ENCODE data around the gene LRPAP1.
"Not testable (repeated sequence)": the region's sequence is repeated elsewhere in the genome, so short reads cannot be mapped to it uniquely, and the experiment has no call there.

LRPAP1 gene

GRCh38 chr4:3549694-3550001 lies 17.4 kb upstream of the LRPAP1 start:
- H4K20me1 ChIP-seq (ENCODE audit: insufficient read depth, low read length); H3K27me3 ChIP-seq (ENCODE audit: insufficient read depth, low read length); H3K9me2 ChIP-seq (ENCODE audit: low read depth, low read length); H3K4me1 ChIP-seq (ENCODE audit: insufficient read depth, low read length, severe bottlenecking); H2AFZ ChIP-seq (ENCODE audit: low read length); H3F3A ChIP-seq (ENCODE audit: insufficient read depth, low read length); H3K9ac ChIP-seq (ENCODE audit: low read length); H3K4me3 ChIP-seq (ENCODE audit: low read depth, low read length, poor library complexity, severe bottlenecking); H3K79me2 ChIP-seq (ENCODE audit: insufficient read depth, low read length); H3K27ac ChIP-seq (ENCODE audit: low read depth, low read length, poor library complexity, severe bottlenecking); H3K36me3 ChIP-seq (ENCODE audit: insufficient read depth, low read length); H3K4me2 ChIP-seq (ENCODE audit: low read length); H3K9me3 ChIP-seq (ENCODE audit: low read length): not testable (repeated sequence)

- H3K9ac ChIP-seq (ENCODE audit: low read length); H3K36me3 ChIP-seq (ENCODE audit: insufficient read depth, low read length); H3K27ac ChIP-seq (ENCODE audit: low read depth, low read length, poor library complexity, severe bottlenecking); H3K9me3 ChIP-seq (ENCODE audit: low read length); H2AFZ ChIP-seq (ENCODE audit: low read length); H3K27me3 ChIP-seq (ENCODE audit: insufficient read depth, low read length); H3K4me3 ChIP-seq (ENCODE audit: low read depth, low read length, poor library complexity, severe bottlenecking); H3K9me2 ChIP-seq (ENCODE audit: low read depth, low read length); H3K4me2 ChIP-seq (ENCODE audit: low read length); H3F3A ChIP-seq (ENCODE audit: insufficient read depth, low read length); H3K79me2 ChIP-seq (ENCODE audit: insufficient read depth, low read length); H3K4me1 ChIP-seq (ENCODE audit: insufficient read depth, low read length, severe bottlenecking); H4K20me1 ChIP-seq (ENCODE audit: insufficient read depth, low read length): not testable (repeated sequence)
These were observed 16.9 kb upstream of the LRPAP1 start for GRCh38 chr4:3548991-3549693.

- not testable (repeated sequence) for H2AFZ ChIP-seq (ENCODE audit: low read length); H3K36me3 ChIP-seq (ENCODE audit: insufficient read depth, low read length); H3K27me3 ChIP-seq (ENCODE audit: insufficient read depth, low read length); H3K9ac ChIP-seq (ENCODE audit: low read length); H3K4me3 ChIP-seq (ENCODE audit: low read depth, low read length, poor library complexity, severe bottlenecking); H3K9me3 ChIP-seq (ENCODE audit: low read length); H3K79me2 ChIP-seq (ENCODE audit: insufficient read depth, low read length); H3K4me1 ChIP-seq (ENCODE audit: insufficient read depth, low read length, severe bottlenecking); H3K9me2 ChIP-seq (ENCODE audit: low read depth, low read length); H3K27ac ChIP-seq (ENCODE audit: low read depth, low read length, poor library complexity, severe bottlenecking); H3K4me2 ChIP-seq (ENCODE audit: low read length); H3F3A ChIP-seq (ENCODE audit: insufficient read depth, low read length); H4K20me1 ChIP-seq (ENCODE audit: insufficient read depth, low read length)
These were observed 14.5 kb upstream of the LRPAP1 start for GRCh38 chr4:3546721-3547120.

GRCh38 chr4:3545351-3545750 lies 13.1 kb upstream of the LRPAP1 start:
- H3F3A ChIP-seq (ENCODE audit: insufficient read depth, low read length); H2AFZ ChIP-seq (ENCODE audit: low read length); H3K79me2 ChIP-seq (ENCODE audit: insufficient read depth, low read length); H4K20me1 ChIP-seq (ENCODE audit: insufficient read depth, low read length); H3K9me3 ChIP-seq (ENCODE audit: low read length); H3K9ac ChIP-seq (ENCODE audit: low read length); H3K4me1 ChIP-seq (ENCODE audit: insufficient read depth, low read length, severe bottlenecking); H3K4me3 ChIP-seq (ENCODE audit: low read depth, low read length, poor library complexity, severe bottlenecking); H3K36me3 ChIP-seq (ENCODE audit: insufficient read depth, low read length); H3K9me2 ChIP-seq (ENCODE audit: low read depth, low read length); H3K4me2 ChIP-seq (ENCODE audit: low read length); H3K27ac ChIP-seq (ENCODE audit: low read depth, low read length, poor library complexity, severe bottlenecking); H3K27me3 ChIP-seq (ENCODE audit: insufficient read depth, low read length): not testable (repeated sequence)

- H3F3A ChIP-seq (ENCODE audit: insufficient read depth, low read length); H3K4me2 ChIP-seq (ENCODE audit: low read length); H3K79me2 ChIP-seq (ENCODE audit: insufficient read depth, low read length); H3K27me3 ChIP-seq (ENCODE audit: insufficient read depth, low read length); H4K20me1 ChIP-seq (ENCODE audit: insufficient read depth, low read length); H3K9me3 ChIP-seq (ENCODE audit: low read length); H3K9me2 ChIP-seq (ENCODE audit: low read depth, low read length); H3K9ac ChIP-seq (ENCODE audit: low read length); H3K4me3 ChIP-seq (ENCODE audit: low read depth, low read length, poor library complexity, severe bottlenecking); H3K4me1 ChIP-seq (ENCODE audit: insufficient read depth, low read length, severe bottlenecking); H2AFZ ChIP-seq (ENCODE audit: low read length); H3K36me3 ChIP-seq (ENCODE audit: insufficient read depth, low read length); H3K27ac ChIP-seq (ENCODE audit: low read depth, low read length, poor library complexity, severe bottlenecking): not testable (repeated sequence)
These were observed 12.2 kb upstream of the LRPAP1 start for GRCh38 chr4:3544259-3545025.

GRCh38 chr4:3543415-3543814 lies 11.2 kb upstream of the LRPAP1 start:
- H3K27ac ChIP-seq (ENCODE audit: low read depth, low read length, poor library complexity, severe bottlenecking); H3K27me3 ChIP-seq (ENCODE audit: insufficient read depth, low read length); H3K4me2 ChIP-seq (ENCODE audit: low read length); H3K4me3 ChIP-seq (ENCODE audit: low read depth, low read length, poor library complexity, severe bottlenecking); H3K36me3 ChIP-seq (ENCODE audit: insufficient read depth, low read length); H3K9me2 ChIP-seq (ENCODE audit: low read depth, low read length); H4K20me1 ChIP-seq (ENCODE audit: insufficient read depth, low read length); H3K4me1 ChIP-seq (ENCODE audit: insufficient read depth, low read length, severe bottlenecking); H3K9ac ChIP-seq (ENCODE audit: low read length); H2AFZ ChIP-seq (ENCODE audit: low read length); H3K9me3 ChIP-seq (ENCODE audit: low read length); H3K79me2 ChIP-seq (ENCODE audit: insufficient read depth, low read length); H3F3A ChIP-seq (ENCODE audit: insufficient read depth, low read length): not testable (repeated sequence)

GRCh38 chr4:3538906-3539305 lies 6.7 kb upstream of the LRPAP1 start:
- not testable (repeated sequence) for H4K20me1 ChIP-seq (ENCODE audit: insufficient read depth, low read length); H3K27ac ChIP-seq (ENCODE audit: low read depth, low read length, poor library complexity, severe bottlenecking); H3K9me3 ChIP-seq (ENCODE audit: low read length); H3K4me1 ChIP-seq (ENCODE audit: insufficient read depth, low read length, severe bottlenecking); H3K36me3 ChIP-seq (ENCODE audit: insufficient read depth, low read length); H2AFZ ChIP-seq (ENCODE audit: low read length); H3K4me3 ChIP-seq (ENCODE audit: low read depth, low read length, poor library complexity, severe bottlenecking); H3K27me3 ChIP-seq (ENCODE audit: insufficient read depth, low read length); H3K9ac ChIP-seq (ENCODE audit: low read length); H3K79me2 ChIP-seq (ENCODE audit: insufficient read depth, low read length); H3F3A ChIP-seq (ENCODE audit: insufficient read depth, low read length); H3K4me2 ChIP-seq (ENCODE audit: low read length); H3K9me2 ChIP-seq (ENCODE audit: low read depth, low read length)

- H3K27ac ChIP-seq (ENCODE audit: low read depth, low read length, poor library complexity, severe bottlenecking); H3K9me3 ChIP-seq (ENCODE audit: low read length); H3K4me2 ChIP-seq (ENCODE audit: low read length); H3F3A ChIP-seq (ENCODE audit: insufficient read depth, low read length); H3K4me1 ChIP-seq (ENCODE audit: insufficient read depth, low read length, severe bottlenecking); H2AFZ ChIP-seq (ENCODE audit: low read length); H3K9me2 ChIP-seq (ENCODE audit: low read depth, low read length); H3K36me3 ChIP-seq (ENCODE audit: insufficient read depth, low read length); H3K27me3 ChIP-seq (ENCODE audit: insufficient read depth, low read length); H3K79me2 ChIP-seq (ENCODE audit: insufficient read depth, low read length); H4K20me1 ChIP-seq (ENCODE audit: insufficient read depth, low read length); H3K9ac ChIP-seq (ENCODE audit: low read length); H3K4me3 ChIP-seq (ENCODE audit: low read depth, low read length, poor library complexity, severe bottlenecking): not testable (repeated sequence)
These were observed 3.6 kb upstream of the LRPAP1 start for GRCh38 chr4:3535812-3536211.

Data from OCI-LY1 (cell line).